Measurements from ENCODE around the gene KLK15. TPM values are rescaled to one million over a fixed set of nuclear protein-coding genes. Genes with fewer than 3 reads are reported as not detected.

Gene KLK15
- total and polyA plus RNA-seq, 10 of the 15 experiments (the other 5 are each of a cell fraction or from before 2014, with no cell fraction given) = 0.04 to 0.08 TPM; not detected in 8

DNA sequence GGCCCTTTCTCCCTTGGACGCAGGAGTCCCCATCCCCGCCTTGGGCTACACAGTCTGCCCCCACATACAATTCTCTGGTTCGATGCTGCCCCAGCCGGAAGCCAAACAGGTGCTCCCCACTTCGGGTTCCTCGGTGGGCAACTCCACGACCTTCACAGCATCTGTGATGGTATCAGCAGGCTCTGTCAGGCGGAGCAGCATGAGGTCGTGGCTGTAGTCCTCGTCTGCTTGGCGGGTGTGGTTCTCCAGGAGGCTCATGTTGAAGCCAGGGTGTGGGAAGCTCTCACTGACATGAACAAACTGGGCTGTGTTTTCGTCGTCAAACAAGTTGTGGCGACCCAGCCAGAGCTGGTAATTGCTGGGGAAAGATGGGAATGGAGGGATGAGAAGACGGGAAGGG lies 13.3 kb downstream of the KLK15 start:
- FAIRE-seq (peak; percentile 68), ATAC-seq (no peak), DNase-seq (ENCODE audit: low read depth, low spot score) (no peak)
- Histone ChIP-seq H2AFZ (ENCODE audit: control insufficient read depth, low read depth, low read length) (peak overlapping the region; percentile 2), H3K36me3 (ENCODE audit: control insufficient read depth in 2 of 2, insufficient read depth in 2 of 2, low read length in 1 of 2) (no peaks in the 10 kb centered on the region), H3K27me3 (replicated peaks in 1 of 2; ENCODE audit: control insufficient read depth in 2 of 2, insufficient read depth in 2 of 2, low read length in 1 of 2) (no peaks in the 10 kb centered on the region), H3K9ac (ENCODE audit: control insufficient read depth, insufficient read depth, low read length) (0 out of 2 replicates have a peak overlapping the region, but pooled peaks have one; percentile 17), H3K9me3 (replicated peaks; ENCODE audit: control insufficient read depth, insufficient read depth, low read length) (peaks cover 1% of the 10 kb centered on the region; the same call in 2 of the 3 replicates), H3K27ac (ENCODE audit: control insufficient read depth, insufficient read depth) (peak overlapping the region; percentile 38; the same call in 1 of the 2 replicates), H3K4me3 (peak overlapping the region; percentile 97), H3K4me2 (ENCODE audit: control insufficient read depth, insufficient read depth) (peak overlapping the region; percentile 84), H4K20me1 (ENCODE audit: control insufficient read depth, insufficient read depth) (no peaks in the 10 kb centered on the region), H3K79me2 (ENCODE audit: control insufficient read depth, insufficient read depth, low read length) (peaks cover 4% of the 10 kb centered on the region), H3K4me1 (ENCODE audit: control insufficient read depth, insufficient read depth, low read length) (peaks cover 36% of the 10 kb centered on the region)
- in situ Hi-C loops (cut with MboI) (no loop called here), intact Hi-C loops (cut with micrococcal nuclease; ENCODE audit: unreplicated experiment) (no loop called here)
- ChIA-PET RAD21 (ENCODE audit: unreplicated experiment) (interaction anchor here (0.8 to 2.4 kb wide), 10 partner anchors 15 to 491 kb away, joined by 3 to 11 read pairs (median 4); partner anchors contain the start of gene KCNC3), POLR2A (interaction anchor here (0.7 to 2.9 kb wide), 8 partner anchors 15 to 478 kb away, joined by 3 to 19 read pairs (median 4); no protein-coding TSS in a partner anchor), SMC1A (ENCODE audit: uncharacterized antibody, unreplicated experiment) (interaction anchor here (1.0 to 4.6 kb wide), 7 partner anchors 13 to 102 kb away, joined by 3 to 16 read pairs (median 4); no protein-coding TSS in a partner anchor), CTCF (interaction anchor here (0.9 to 2.7 kb wide), 7 partner anchors 15 to 102 kb away, joined by 4 to 15 read pairs (median 5); no protein-coding TSS in a partner anchor)
- WGBS (ENCODE audit: insufficient coverage, insufficient replicate concordance, low lambda C conversion rate, missing lambda C conversion rate) = under 1% methylated on average over 14 of the region's 15 CpGs
- TSS peak; percentile 91 for BruUV-seq (replicated peaks)
- TF ChIP-seq TCF12 (IDR thresholded peaks at IDR 0.05; ENCODE audit: low read depth, low read length) (peak; percentile 12; the same call in 1 of the 2 replicates), WRNIP1 (IDR thresholded peaks at IDR 0.05; ENCODE audit: borderline replicate concordance, low read depth, low read length) (no peak), YBX1 (IDR thresholded peaks at IDR 0.05) (no peak)
- TF ChIP-seq, protein P1, sequence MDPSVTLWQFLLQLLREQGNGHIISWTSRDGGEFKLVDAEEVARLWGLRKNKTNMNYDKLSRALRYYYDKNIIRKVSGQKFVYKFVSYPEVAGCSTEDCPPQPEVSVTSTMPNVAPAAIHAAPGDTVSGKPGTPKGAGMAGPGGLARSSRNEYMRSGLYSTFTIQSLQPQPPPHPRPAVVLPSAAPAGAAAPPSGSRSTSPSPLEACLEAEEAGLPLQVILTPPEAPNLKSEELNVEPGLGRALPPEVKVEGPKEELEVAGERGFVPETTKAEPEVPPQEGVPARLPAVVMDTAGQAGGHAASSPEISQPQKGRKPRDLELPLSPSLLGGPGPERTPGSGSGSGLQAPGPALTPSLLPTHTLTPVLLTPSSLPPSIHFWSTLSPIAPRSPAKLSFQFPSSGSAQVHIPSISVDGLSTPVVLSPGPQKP (IDR thresholded peaks at IDR 0.05; ENCODE audit: low read depth, low read length) = no peak
- TF ChIP-seq, protein P2, sequence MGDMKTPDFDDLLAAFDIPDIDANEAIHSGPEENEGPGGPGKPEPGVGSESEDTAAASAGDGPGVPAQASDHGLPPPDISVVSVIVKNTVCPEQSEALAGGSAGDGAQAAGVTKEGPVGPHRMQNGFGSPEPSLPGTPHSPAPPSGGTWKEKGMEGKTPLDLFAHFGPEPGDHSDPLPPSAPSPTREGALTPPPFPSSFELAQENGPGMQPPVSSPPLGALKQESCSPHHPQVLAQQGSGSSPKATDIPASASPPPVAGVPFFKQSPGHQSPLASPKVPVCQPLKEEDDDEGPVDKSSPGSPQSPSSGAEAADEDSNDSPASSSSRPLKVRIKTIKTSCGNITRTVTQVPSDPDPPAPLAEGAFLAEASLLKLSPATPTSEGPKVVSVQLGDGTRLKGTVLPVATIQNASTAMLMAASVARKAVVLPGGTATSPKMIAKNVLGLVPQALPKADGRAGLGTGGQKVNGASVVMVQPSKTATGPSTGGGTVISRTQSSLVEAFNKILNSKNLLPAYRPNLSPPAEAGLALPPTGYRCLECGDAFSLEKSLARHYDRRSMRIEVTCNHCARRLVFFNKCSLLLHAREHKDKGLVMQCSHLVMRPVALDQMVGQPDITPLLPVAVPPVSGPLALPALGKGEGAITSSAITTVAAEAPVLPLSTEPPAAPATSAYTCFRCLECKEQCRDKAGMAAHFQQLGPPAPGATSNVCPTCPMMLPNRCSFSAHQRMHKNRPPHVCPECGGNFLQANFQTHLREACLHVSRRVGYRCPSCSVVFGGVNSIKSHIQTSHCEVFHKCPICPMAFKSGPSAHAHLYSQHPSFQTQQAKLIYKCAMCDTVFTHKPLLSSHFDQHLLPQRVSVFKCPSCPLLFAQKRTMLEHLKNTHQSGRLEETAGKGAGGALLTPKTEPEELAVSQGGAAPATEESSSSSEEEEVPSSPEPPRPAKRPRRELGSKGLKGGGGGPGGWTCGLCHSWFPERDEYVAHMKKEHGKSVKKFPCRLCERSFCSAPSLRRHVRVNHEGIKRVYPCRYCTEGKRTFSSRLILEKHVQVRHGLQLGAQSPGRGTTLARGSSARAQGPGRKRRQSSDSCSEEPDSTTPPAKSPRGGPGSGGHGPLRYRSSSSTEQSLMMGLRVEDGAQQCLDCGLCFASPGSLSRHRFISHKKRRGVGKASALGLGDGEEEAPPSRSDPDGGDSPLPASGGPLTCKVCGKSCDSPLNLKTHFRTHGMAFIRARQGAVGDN (IDR thresholded peaks at IDR 0.05) = peak; percentile 93
- TF ChIP-seq, protein P3, sequence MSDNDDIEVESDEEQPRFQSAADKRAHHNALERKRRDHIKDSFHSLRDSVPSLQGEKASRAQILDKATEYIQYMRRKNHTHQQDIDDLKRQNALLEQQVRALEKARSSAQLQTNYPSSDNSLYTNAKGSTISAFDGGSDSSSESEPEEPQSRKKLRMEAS (IDR thresholded peaks at IDR 0.05; ENCODE audit: low read depth, low read length) = 0 out of 2 replicates have a peak, but pooled peaks have one; percentile 48
